Loucy (cell line): ENCODE results near the gene MPRIP.

Experiments used
- H2AFZ ChIP-seq: fragments of 200-600 bp; sonication (generic); 2 replicates; pipeline ENCODE4 v1.6.0; 2016; ENCODE audit warnings: antibody characterized with exemption, mild to moderate bottlenecking, low read length, moderate library complexity
- H3F3A ChIP-seq: fragments of 200-600 bp; 2 replicates; pipeline ENCODE4 v1.6.0; 2016; ENCODE audit warnings: antibody characterized with exemption, low read depth, mild to moderate bottlenecking
- H3K27me3 ChIP-seq: fragments of 200-600 bp; sonication (generic); 2 replicates; pipeline ENCODE4 v1.6.1; 2014; ENCODE audit warnings: low read length, mild to moderate bottlenecking; ENCODE audit not compliant: insufficient read depth, poor library complexity, severe bottlenecking
- H3K36me3 ChIP-seq: fragments of 200-600 bp; sonication (generic); 2 replicates; pipeline ENCODE4 v1.6.1; 2016; ENCODE audit warnings: low read length; ENCODE audit not compliant: insufficient read depth
- H3K4me1 ChIP-seq: fragments of 200-600 bp; sonication (generic); 2 replicates; pipeline ENCODE4 v1.5.1; 2014; ENCODE audit warnings: low read length, mild to moderate bottlenecking; ENCODE audit not compliant: insufficient read depth, poor library complexity, severe bottlenecking
- H3K4me2 ChIP-seq: fragments of 200-600 bp; sonication (generic); 2 replicates; pipeline ENCODE4 v1.6.0; 2014; ENCODE audit warnings: antibody characterized with exemption, low read length, low read depth, mild to moderate bottlenecking; ENCODE audit not compliant: poor library complexity, severe bottlenecking
- H3K4me3 ChIP-seq: fragments of 200-600 bp; sonication (generic); 2 replicates; pipeline ENCODE4 v1.5.1; 2014; ENCODE audit warnings: low read length, mild to moderate bottlenecking, mixed read lengths; ENCODE audit not compliant: poor library complexity, severe bottlenecking
- H3K79me2 ChIP-seq: fragments of 200-600 bp; sonication (generic); 2 replicates; pipeline ENCODE4 v1.6.1; 2014; ENCODE audit warnings: low read length; ENCODE audit not compliant: insufficient read depth
- H3K9ac ChIP-seq: fragments of 200-600 bp; sonication (generic); 2 replicates; pipeline ENCODE4 v1.6.0; 2014; ENCODE audit warnings: mild to moderate bottlenecking, low read depth, low read length, moderate library complexity; ENCODE audit not compliant: poor library complexity, severe bottlenecking
- H3K9me2 ChIP-seq: fragments of 200-600 bp; sonication (generic); replicated peaks from 2 replicates; pipeline ENCODE4 v1.6.1; 2016; ENCODE audit warnings: low read depth, low read length, mixed read lengths
- H3K9me3 ChIP-seq: fragments of 200-600 bp; sonication (generic); 2 replicates; pipeline ENCODE4 v1.6.1; 2014; ENCODE audit warnings: mild to moderate bottlenecking, antibody characterized with exemption, low read length, low read depth; ENCODE audit not compliant: insufficient read depth
- H4K20me1 ChIP-seq: fragments of 200-600 bp; sonication (generic); 2 replicates; pipeline ENCODE4 v1.6.0; 2014; ENCODE audit warnings: antibody characterized with exemption, low read length, mild to moderate bottlenecking; ENCODE audit not compliant: insufficient read depth, poor library complexity, severe bottlenecking
- EZH2phosphoT487 ChIP-seq: fragments of 200-600 bp; IDR thresholded peaks from 2 replicates; pipeline ENCODE4 v1.6.1; 2018; ENCODE audit warnings: antibody characterized with exemption, mild to moderate bottlenecking, moderate library complexity, borderline replicate concordance
- TF ChIP-seq, protein P1 (sequence below): fragments of 200-600 bp; sonication (generic); conservative IDR thresholded peaks from 2 replicates; pipeline ENCODE4 v1.5.1; 2014; ENCODE audit warnings: mild to moderate bottlenecking, antibody characterized with exemption, low read length

The MPRIP gene

DNA sequence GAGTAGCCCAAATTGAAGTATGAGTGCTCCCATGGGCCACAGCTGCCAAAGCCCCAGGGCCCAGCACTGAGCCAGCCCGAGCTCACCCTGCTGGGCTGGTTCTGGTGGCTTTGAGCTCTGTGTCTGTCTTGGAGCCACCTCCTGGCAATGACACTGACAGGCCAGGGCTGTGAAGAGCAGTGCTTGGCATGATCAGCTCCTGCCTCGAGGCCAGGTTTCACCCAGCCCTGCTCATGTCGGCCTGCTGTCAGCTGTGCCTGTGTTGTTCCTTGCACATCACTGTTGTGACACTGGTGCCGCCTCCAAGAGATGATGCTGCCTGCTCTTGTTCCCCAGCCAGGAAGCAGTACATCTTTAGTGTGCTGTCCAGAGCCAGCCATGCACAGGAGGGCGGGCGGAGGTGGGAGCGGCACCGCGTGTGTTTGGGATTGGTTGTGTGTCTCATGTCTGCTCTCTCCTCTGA is 137.9 kb downstream of the MPRIP start:
- no peaks in the 10 kb centered on the region for H3K9me2 ChIP-seq

DNA sequence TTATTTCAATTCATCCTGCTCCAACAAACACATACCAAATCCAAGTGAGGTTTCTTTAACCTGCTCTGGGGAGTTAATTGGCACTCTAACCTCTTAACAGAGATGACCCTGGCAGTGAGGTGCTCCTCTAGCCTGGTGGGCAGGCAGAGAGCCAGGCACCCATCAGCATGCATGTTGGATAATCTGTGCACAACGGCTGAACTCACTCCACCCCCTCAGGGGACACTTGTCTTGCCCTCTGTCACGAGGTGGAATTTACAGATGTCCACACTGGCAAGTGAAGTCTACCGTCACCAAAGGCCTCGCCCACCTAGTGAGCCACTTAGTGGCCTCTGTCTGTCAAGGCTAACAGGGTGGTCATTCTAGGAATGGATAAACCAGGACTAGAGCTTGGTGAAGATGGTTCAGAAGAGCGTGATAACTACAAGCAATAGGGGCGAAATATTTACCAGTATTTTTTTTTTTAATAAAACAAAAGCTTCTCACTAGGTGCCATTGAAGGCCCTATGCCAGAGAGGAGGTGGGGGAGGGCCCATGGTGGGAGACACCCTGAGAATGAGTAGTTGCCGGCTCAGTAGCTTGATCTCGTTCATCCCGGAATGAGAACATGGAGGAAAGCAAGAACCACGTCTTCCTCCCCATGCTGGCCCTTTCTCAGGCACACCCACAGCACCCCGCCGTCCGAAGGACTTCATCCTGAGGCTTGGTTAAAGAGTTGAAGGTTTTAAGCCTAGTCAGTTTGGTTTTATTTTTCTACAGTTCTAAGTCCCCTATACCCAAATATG is 138.7 kb downstream of the MPRIP start:
- H2AFZ ChIP-seq = no peak overlapping the region
- no peak for TF ChIP-seq EZH2phosphoT487
- TF ChIP-seq, protein P1, sequence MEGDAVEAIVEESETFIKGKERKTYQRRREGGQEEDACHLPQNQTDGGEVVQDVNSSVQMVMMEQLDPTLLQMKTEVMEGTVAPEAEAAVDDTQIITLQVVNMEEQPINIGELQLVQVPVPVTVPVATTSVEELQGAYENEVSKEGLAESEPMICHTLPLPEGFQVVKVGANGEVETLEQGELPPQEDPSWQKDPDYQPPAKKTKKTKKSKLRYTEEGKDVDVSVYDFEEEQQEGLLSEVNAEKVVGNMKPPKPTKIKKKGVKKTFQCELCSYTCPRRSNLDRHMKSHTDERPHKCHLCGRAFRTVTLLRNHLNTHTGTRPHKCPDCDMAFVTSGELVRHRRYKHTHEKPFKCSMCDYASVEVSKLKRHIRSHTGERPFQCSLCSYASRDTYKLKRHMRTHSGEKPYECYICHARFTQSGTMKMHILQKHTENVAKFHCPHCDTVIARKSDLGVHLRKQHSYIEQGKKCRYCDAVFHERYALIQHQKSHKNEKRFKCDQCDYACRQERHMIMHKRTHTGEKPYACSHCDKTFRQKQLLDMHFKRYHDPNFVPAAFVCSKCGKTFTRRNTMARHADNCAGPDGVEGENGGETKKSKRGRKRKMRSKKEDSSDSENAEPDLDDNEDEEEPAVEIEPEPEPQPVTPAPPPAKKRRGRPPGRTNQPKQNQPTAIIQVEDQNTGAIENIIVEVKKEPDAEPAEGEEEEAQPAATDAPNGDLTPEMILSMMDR = no peak
- H3K9ac ChIP-seq = no peak overlapping the region
- peaks cover 56% of the 10 kb centered on the region; the same call in 1 of the 2 replicates for H3K36me3 ChIP-seq
- no peak overlapping the region for H3K4me3 ChIP-seq
- H3K9me2 ChIP-seq = no peaks in the 10 kb centered on the region
- peaks cover 31% of the 10 kb centered on the region for H3K4me1 ChIP-seq
- no peaks in the 10 kb centered on the region for H3K9me3 ChIP-seq
- H3F3A ChIP-seq = no peaks in the 10 kb centered on the region
- H3K79me2 ChIP-seq = no peaks in the 10 kb centered on the region
- H3K27me3 ChIP-seq = no peaks in the 10 kb centered on the region
- H3K4me2 ChIP-seq = no peak overlapping the region
- H4K20me1 ChIP-seq = no peaks in the 10 kb centered on the region

More for the DNA sequence above, 137.9 kb downstream of the MPRIP start:
- Histone ChIP-seq H3K4me1 (peaks cover 32% of the 10 kb centered on the region), H3K36me3 (peaks cover 60% of the 10 kb centered on the region; the same call in 1 of the 2 replicates), H3K9ac (no peak overlapping the region), H3K79me2 (no peaks in the 10 kb centered on the region), H3K4me3 (no peak overlapping the region), H4K20me1 (no peaks in the 10 kb centered on the region), H3K27me3 (no peaks in the 10 kb centered on the region), H3K9me3 (no peaks in the 10 kb centered on the region), H3K4me2 (no peak overlapping the region), H3F3A (no peaks in the 10 kb centered on the region), H2AFZ (no peak overlapping the region)
- no peak for TF ChIP-seq EZH2phosphoT487
- TF ChIP-seq, protein P1 = no peak

DNA sequence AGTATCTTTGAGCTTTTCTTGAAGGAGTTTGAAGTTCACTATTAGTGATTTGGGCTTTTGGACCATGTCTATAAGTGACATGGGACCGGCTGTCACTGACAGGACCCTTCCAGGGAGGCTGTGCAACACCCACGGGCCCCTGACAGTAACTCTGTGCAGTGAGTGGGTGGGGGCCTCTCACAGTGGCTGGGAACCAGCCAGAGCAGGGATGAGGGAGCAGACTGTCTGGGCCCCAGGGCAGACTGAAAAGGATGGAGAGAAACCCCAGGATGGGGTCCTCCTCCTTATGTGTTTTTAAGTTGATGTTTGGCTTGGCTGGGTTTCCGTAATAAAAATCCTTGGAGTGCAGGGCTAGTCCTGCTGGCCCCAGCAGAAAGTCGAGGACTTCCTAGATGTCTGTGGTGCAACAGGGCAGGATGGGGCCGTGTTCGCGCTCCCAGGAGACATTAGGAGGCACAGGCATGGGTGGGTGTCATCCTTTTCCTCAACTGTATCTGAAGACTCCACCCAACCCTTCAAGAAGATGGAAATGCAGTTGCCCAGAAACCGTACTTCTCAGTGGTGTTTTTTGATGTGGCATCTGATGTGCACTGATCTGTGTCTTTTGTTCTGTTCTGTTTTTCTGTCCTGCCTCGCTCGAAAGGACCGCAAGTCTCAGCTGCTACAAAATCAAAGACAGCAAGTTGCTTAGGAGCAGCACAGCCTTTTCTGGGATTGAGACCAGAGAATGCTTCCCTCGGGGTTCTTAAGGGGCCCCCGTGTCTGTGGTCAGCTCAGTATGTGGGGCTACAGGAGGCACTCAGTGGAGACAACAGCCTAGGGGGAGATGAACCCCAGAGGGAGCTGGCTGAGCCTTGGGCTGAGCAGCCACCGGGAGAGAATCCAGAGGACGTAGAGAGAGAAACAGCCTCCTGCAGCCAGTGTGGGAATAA is 139.7 kb downstream of the MPRIP start:
- H3K4me3 ChIP-seq = no peak overlapping the region
- H3K27me3 ChIP-seq = no peaks in the 10 kb centered on the region
- H3K4me1 ChIP-seq = peaks cover 24% of the 10 kb centered on the region
- no peaks in the 10 kb centered on the region for H3K9me2 ChIP-seq
- no peak for TF ChIP-seq EZH2phosphoT487
- TF ChIP-seq, protein P1 = no peak
- no peak overlapping the region for H2AFZ ChIP-seq
- H3K79me2 ChIP-seq = no peaks in the 10 kb centered on the region
- no peak overlapping the region for H3K9ac ChIP-seq
- H3K4me2 ChIP-seq = peak overlapping the region; percentile 23
- no peaks in the 10 kb centered on the region for H3F3A ChIP-seq
- H4K20me1 ChIP-seq = no peaks in the 10 kb centered on the region
- H3K9me3 ChIP-seq = no peaks in the 10 kb centered on the region
- H3K36me3 ChIP-seq = peaks cover 48% of the 10 kb centered on the region; the same call in 1 of the 2 replicates
